Vagina (tissue), 2 donors: ENCODE data around the gene CDHR1. TPM values are rescaled to one million over a fixed set of nuclear protein-coding genes. Genes with fewer than 3 reads are reported as not detected.

Source experiments
- DNase-seq, 2 donors: peaks; one replicate each; pipeline ENCODE4 v3.0.0-alpha.2; 2017; ENCODE audit errors: extremely low spot score in 2 of 2
- H3K27ac ChIP-seq: fragments of 200-600 bp; sonication (generic); one replicate; pipeline ENCODE4 v1.5.1; 2019
- H3K27me3 ChIP-seq: fragments of 200-600 bp; sonication (generic); one replicate; pipeline ENCODE4 v1.5.1; 2019
- H3K36me3 ChIP-seq, 2 donors: fragments of 200-600 bp; sonication (generic); one replicate each; pipeline ENCODE4 v1.5.1; 2017 to 2019
- H3K4me1 ChIP-seq: fragments of 200-600 bp; sonication (generic); one replicate; pipeline ENCODE4 v1.5.1; 2019
- H3K4me3 ChIP-seq, 2 donors: fragments of 200-600 bp; sonication (generic); 1 replicate in 1 of 2; 2 replicates in 1 of 2; pipeline ENCODE4 v1.5.1; 2016 to 2019
- H3K9me3 ChIP-seq: fragments of 200-600 bp; sonication (generic); one replicate; pipeline ENCODE4 v1.5.1; 2019
- POLR2A ChIP-seq, 2 donors: fragments of 450-650 bp; IDR thresholded peaks; one replicate each; pipeline ENCODE4 v1.6.1; 2017; ENCODE audit warnings: antibody characterized with exemption in 2 of 2, mild to moderate bottlenecking in 2 of 2, moderate library complexity in 2 of 2
- POLR2AphosphoS5 ChIP-seq, 2 donors: sonication (generic); formaldehyde crosslinking; IDR thresholded peaks; one replicate each; pipeline ENCODE4 v1.9.0; 2017; ENCODE audit warnings: antibody characterized with exemption in 2 of 2, mild to moderate bottlenecking in 2 of 2, low read depth in 1 of 2; ENCODE audit not compliant: insufficient read depth in 1 of 2
- intact Hi-C: fragments of 100-400 bp; cut with DNase I; formaldehyde crosslinking; loops from one replicate; pipeline ENCODE4 v1.15.1; 2023
- total RNA-seq: library from RNA; depleted of rRNA; stranded (reverse); fragments of >200 nt; gene quantifications from one replicate; pipeline ENCODE4 v1.2.3, GENCODE V29; 2016
- TF ChIP-seq, protein P1 (sequence below), 3 experiments: fragments of 450-650 bp in 2 of 3; fragments of 200-600 bp in 1 of 3; sonication (generic) in 1 of 3; IDR thresholded peaks; one replicate each; pipeline ENCODE4 v1.5.1; 2017 to 2019; ENCODE audit warnings: antibody characterized with exemption in 3 of 3, mild to moderate bottlenecking in 2 of 3, moderate library complexity in 2 of 3

Gene CDHR1
- total RNA-seq, 1 donor from 2014 or later, result 6.4 TPM

DNA sequence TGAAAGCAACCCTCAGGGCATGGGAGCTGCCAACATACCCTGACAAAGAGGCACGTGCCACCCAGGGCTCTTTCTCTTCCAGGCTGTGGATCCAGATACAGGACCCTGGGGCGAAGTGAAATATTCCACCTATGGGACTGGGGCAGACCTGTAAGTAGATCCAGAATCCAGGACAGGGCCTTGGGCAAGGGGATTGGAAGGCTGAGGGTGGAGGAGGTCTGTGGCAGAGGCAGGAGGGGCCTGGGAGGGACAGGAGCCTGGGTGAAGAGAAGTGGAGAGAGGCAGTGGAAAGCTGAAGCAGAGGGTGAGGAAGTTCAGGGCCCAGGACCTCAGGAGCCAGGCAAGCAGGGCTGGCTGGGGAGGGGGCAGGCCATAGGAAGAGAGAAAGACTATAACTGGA lies 17.2 kb downstream of the CDHR1 start:
- TF ChIP-seq POLR2A (IDR thresholded peaks at IDR 0.05) (no peak), POLR2AphosphoS5 (IDR thresholded peaks at IDR 0.05; ENCODE audit: insufficient read depth in 1 of 2, low read depth in 1 of 2) (no peak)
- TF ChIP-seq, protein P1, sequence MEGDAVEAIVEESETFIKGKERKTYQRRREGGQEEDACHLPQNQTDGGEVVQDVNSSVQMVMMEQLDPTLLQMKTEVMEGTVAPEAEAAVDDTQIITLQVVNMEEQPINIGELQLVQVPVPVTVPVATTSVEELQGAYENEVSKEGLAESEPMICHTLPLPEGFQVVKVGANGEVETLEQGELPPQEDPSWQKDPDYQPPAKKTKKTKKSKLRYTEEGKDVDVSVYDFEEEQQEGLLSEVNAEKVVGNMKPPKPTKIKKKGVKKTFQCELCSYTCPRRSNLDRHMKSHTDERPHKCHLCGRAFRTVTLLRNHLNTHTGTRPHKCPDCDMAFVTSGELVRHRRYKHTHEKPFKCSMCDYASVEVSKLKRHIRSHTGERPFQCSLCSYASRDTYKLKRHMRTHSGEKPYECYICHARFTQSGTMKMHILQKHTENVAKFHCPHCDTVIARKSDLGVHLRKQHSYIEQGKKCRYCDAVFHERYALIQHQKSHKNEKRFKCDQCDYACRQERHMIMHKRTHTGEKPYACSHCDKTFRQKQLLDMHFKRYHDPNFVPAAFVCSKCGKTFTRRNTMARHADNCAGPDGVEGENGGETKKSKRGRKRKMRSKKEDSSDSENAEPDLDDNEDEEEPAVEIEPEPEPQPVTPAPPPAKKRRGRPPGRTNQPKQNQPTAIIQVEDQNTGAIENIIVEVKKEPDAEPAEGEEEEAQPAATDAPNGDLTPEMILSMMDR (IDR thresholded peaks at IDR 0.05), result no peak
- Histone ChIP-seq H3K27me3 (no peaks in the 10 kb centered on the region), H3K9me3 (no peaks in the 10 kb centered on the region), H3K36me3 (no peaks in the 10 kb centered on the region), H3K27ac (no peak overlapping the region), H3K4me1 (no peaks in the 10 kb centered on the region), H3K4me3 (no peak overlapping the region)
- intact Hi-C loops, result no loop called here
- DNase-seq, result no peak

DNA sequence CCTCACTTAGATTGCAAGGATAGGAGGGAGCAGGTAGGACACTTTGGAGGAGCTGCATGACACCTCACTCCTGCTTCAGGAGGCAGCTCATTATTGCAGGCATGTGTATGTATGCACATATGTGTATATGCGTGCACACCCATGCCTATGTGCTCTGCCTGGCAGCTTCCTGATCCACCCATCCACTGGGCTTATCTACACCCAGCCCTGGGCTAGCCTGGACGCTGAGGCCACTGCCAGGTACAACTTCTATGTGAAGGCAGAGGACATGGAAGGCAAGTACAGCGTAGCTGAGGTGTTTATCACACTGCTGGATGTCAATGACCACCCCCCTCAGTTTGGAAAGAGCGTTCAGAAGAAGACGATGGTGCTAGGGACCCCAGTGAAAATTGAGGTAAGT lies 17.7 kb downstream of the CDHR1 start:
- H3K27me3 ChIP-seq, result no peaks in the 10 kb centered on the region
- H3K36me3 ChIP-seq, result no peaks in the 10 kb centered on the region
- H3K9me3 ChIP-seq, result no peaks in the 10 kb centered on the region
- no peak overlapping the region for H3K4me3 ChIP-seq
- intact Hi-C loops, result no loop called here
- H3K27ac ChIP-seq, result no peak overlapping the region
- TF ChIP-seq POLR2A (IDR thresholded peaks at IDR 0.05) (no peak), POLR2AphosphoS5 (IDR thresholded peaks at IDR 0.05; ENCODE audit: insufficient read depth in 1 of 2, low read depth in 1 of 2) (no peak)
- TF ChIP-seq, protein P1 (IDR thresholded peaks at IDR 0.05), result no peak
- no peaks in the 10 kb centered on the region for H3K4me1 ChIP-seq
- no peak for DNase-seq

DNA sequence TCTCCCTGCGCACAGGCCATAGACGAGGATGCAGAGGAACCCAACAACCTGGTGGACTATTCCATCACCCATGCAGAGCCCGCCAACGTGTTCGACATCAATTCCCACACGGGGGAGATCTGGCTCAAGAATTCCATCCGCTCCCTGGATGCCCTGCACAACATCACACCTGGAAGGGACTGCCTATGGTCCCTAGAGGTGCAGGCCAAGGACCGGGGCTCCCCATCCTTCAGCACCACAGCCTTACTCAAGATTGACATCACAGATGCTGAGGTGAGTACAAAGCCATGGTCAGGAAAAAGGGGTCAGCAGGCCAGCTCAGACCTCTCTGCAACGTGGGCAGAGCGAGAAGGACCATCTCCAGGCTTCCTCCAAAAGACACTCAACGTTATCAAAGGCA lies 18.7 kb downstream of the CDHR1 start:
- DNase-seq, result no peak
- intact Hi-C loops, result no loop called here
- Histone ChIP-seq H3K27me3 (no peaks in the 10 kb centered on the region), H3K4me3 (no peak overlapping the region), H3K36me3 (no peaks in the 10 kb centered on the region), H3K4me1 (no peaks in the 10 kb centered on the region), H3K9me3 (no peaks in the 10 kb centered on the region), H3K27ac (no peak overlapping the region)
- TF ChIP-seq, protein P1 (IDR thresholded peaks at IDR 0.05), result no peak
- TF ChIP-seq POLR2AphosphoS5 (IDR thresholded peaks at IDR 0.05; ENCODE audit: insufficient read depth in 1 of 2, low read depth in 1 of 2) (no peak), POLR2A (IDR thresholded peaks at IDR 0.05) (no peak)

DNA sequence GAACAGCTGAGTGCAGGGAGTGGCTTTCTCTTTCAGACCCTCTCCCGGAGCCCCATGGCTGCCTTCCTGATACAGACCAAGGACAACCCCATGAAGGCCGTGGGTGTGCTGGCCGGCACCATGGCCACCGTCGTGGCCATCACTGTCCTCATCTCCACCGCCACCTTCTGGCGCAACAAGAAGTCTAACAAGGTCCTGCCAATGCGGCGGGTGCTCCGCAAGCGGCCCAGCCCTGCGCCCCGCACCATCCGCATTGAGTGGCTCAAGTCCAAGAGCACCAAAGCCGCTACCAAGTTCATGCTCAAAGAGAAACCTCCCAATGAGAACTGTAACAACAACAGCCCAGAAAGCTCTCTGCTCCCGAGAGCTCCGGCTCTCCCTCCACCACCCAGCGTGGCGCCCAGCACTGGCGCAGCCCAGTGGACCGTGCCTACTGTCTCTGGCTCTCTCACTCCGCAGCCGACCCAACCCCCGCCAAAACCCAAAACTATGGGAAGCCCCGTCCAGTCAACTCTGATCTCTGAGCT lies 19.8 kb downstream of the CDHR1 start:
- Histone ChIP-seq H3K4me3 (no peak overlapping the region), H3K9me3 (no peaks in the 10 kb centered on the region), H3K4me1 (no peaks in the 10 kb centered on the region), H3K27me3 (no peaks in the 10 kb centered on the region), H3K27ac (no peak overlapping the region), H3K36me3 (no peaks in the 10 kb centered on the region)
- no peak for DNase-seq
- TF ChIP-seq, protein P1 (IDR thresholded peaks at IDR 0.05), result no peak
- TF ChIP-seq POLR2A (IDR thresholded peaks at IDR 0.05), result no peak
- no peak for TF ChIP-seq POLR2AphosphoS5 (IDR thresholded peaks at IDR 0.05; ENCODE audit: insufficient read depth in 1 of 2, low read depth in 1 of 2)
- intact Hi-C loops, result no loop called here

DNA sequence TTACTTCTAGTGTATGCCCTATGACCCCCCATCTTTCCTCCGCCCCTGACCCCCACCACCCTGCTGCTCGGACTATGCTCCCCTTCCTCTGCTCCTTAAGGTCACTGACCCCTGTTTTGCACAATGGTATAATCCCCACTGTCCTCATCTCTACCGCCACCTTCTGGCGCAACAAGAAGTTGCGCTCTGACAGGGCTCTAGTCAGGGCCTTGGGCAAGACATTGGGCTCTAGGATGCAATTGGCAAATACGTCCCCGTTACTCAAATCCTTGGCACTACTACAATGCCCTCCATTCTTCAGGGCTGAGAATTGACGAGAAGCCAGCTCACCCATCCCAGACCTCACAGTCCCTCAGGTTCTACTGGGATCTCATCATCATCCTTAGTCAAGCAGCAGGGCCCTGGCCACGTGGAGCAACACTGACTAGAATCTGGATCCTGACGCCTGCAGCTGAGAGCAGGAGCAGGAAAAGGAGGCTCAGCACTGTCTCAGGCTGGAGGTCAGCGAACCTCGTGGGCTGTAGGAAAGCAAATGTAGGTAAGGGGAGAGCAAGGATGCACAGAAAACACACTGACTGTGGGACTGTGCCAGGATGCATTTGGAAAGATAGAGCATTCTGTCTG lies 20.4 kb downstream of the CDHR1 start:
- Histone ChIP-seq H3K4me3 (no peak overlapping the region), H3K9me3 (no peaks in the 10 kb centered on the region), H3K27ac (no peak overlapping the region), H3K36me3 (no peaks in the 10 kb centered on the region), H3K4me1 (no peaks in the 10 kb centered on the region), H3K27me3 (no peaks in the 10 kb centered on the region)
- TF ChIP-seq POLR2A (IDR thresholded peaks at IDR 0.05) (no peak), POLR2AphosphoS5 (IDR thresholded peaks at IDR 0.05; ENCODE audit: insufficient read depth in 1 of 2, low read depth in 1 of 2) (no peak)
- TF ChIP-seq, protein P1 (IDR thresholded peaks at IDR 0.05), result no peak
- no peak for DNase-seq
- intact Hi-C loops, result no loop called here
